Activated T-helper 2 cell treated with anti-CD3 and anti-CD28 coated beads, Interferon-gamma antibody, Interleukin-2, Interleukin-4, amounts not matched to agents 10 μg/mL and 5 μg/mL and 100 μg/mL, durations not matched to agents 14 hours and 24 hours and 36 hours (primary cell): Measurements from ENCODE around the gene LHFPL3. TPM values are rescaled to one million over a fixed set of nuclear protein-coding genes. Genes with fewer than 3 reads are reported as not detected.

Source experiments
- DNase-seq: peaks from one replicate; pipeline ENCODE4 v3.0.0; 2021; ENCODE audit warnings: low spot score
- H3K27ac Mint-ChIP-seq: one replicate; pipeline ENCODE4 v1.8.0; 2021; ENCODE audit warnings: mixed read lengths
- H3K27me3 Mint-ChIP-seq: one replicate; pipeline ENCODE4 v1.8.0; 2021; ENCODE audit warnings: low read depth, mixed read lengths
- H3K36me3 Mint-ChIP-seq: one replicate; pipeline ENCODE4 v1.8.0; 2021; ENCODE audit warnings: low read depth, mixed read lengths
- H3K4me1 Mint-ChIP-seq: one replicate; pipeline ENCODE4 v1.8.0; 2021; ENCODE audit warnings: low read depth, mixed read lengths
- H3K4me3 Mint-ChIP-seq: one replicate; pipeline ENCODE4 v1.8.0; 2021; ENCODE audit warnings: low read depth, mild to moderate bottlenecking, moderate library complexity, mixed read lengths
- H3K9me3 Mint-ChIP-seq: one replicate; pipeline ENCODE4 v1.8.0; 2021; ENCODE audit warnings: mixed read lengths
- intact Hi-C: fragments of 100-400 bp; cut with micrococcal nuclease; formaldehyde crosslinking; loops from one replicate; pipeline ENCODE4 v1.15.1; 2023
- total RNA-seq: library from RNA; stranded (reverse); gene quantifications from 2 replicates; pipeline ENCODE4 v1.2.3, GENCODE V29; 2022

Gene LHFPL3
- total RNA-seq, 1 donor from 2014 or later, result not detected

- no peaks in the 10 kb centered on the region for H3K27me3 Mint-ChIP-seq
- no peaks in the 10 kb centered on the region for H3K4me1 Mint-ChIP-seq
- no peak overlapping the region for H3K4me3 Mint-ChIP-seq
- H3K9me3 Mint-ChIP-seq, result peaks cover 7% of the 10 kb centered on the region
- intact Hi-C loops, result no loop called here
- H3K36me3 Mint-ChIP-seq, result no peaks in the 10 kb centered on the region
- no peak for DNase-seq
- no peak overlapping the region for H3K27ac Mint-ChIP-seq
These were observed 59.8 kb downstream of the LHFPL3 start for GRCh38 chr7:104388222-104388621.

- no peak overlapping the region for H3K27ac Mint-ChIP-seq
These were observed 66.8 kb downstream of the LHFPL3 start for GRCh38 chr7:104395162-104395561.

GRCh38 chr7:104397442-104397841 lies 69.0 kb downstream of the LHFPL3 start:
- intact Hi-C loops, result no loop called here
- Mint-ChIP-seq H3K4me3 (no peak overlapping the region), H3K4me1 (no peaks in the 10 kb centered on the region), H3K27ac (no peak overlapping the region), H3K9me3 (no peaks in the 10 kb centered on the region), H3K27me3 (peaks cover 5% of the 10 kb centered on the region), H3K36me3 (no peaks in the 10 kb centered on the region)
- DNase-seq, result no peak

More at GRCh38 chr7:104395162-104395561, 66.8 kb downstream of the LHFPL3 start:
- intact Hi-C loops, result no loop called here
- H3K9me3 Mint-ChIP-seq, result no peaks in the 10 kb centered on the region
- H3K4me1 Mint-ChIP-seq, result no peaks in the 10 kb centered on the region
- no peak overlapping the region for H3K4me3 Mint-ChIP-seq
- H3K27me3 Mint-ChIP-seq, result peaks cover 5% of the 10 kb centered on the region
- no peak for DNase-seq
- no peaks in the 10 kb centered on the region for H3K36me3 Mint-ChIP-seq

- H3K4me3 Mint-ChIP-seq, result no peak overlapping the region
- intact Hi-C loops, result no loop called here
These were observed 80.0 kb downstream of the LHFPL3 start for GRCh38 chr7:104408371-104408770.

GRCh38 chr7:104410742-104411141 lies 82.3 kb downstream of the LHFPL3 start:
- H3K9me3 Mint-ChIP-seq, result no peaks in the 10 kb centered on the region
- no peak overlapping the region for H3K4me3 Mint-ChIP-seq
- H3K4me1 Mint-ChIP-seq, result no peaks in the 10 kb centered on the region
- intact Hi-C loops, result no loop called here
- no peaks in the 10 kb centered on the region for H3K36me3 Mint-ChIP-seq
- no peak for DNase-seq
- no peaks in the 10 kb centered on the region for H3K27me3 Mint-ChIP-seq
- no peak overlapping the region for H3K27ac Mint-ChIP-seq

More at GRCh38 chr7:104408371-104408770, 80.0 kb downstream of the LHFPL3 start:
- Mint-ChIP-seq H3K9me3 (no peaks in the 10 kb centered on the region), H3K27me3 (no peaks in the 10 kb centered on the region), H3K4me1 (no peaks in the 10 kb centered on the region), H3K27ac (no peak overlapping the region), H3K36me3 (no peaks in the 10 kb centered on the region)
- no peak for DNase-seq

- DNase-seq, result no peak
These were observed 84.5 kb downstream of the LHFPL3 start for GRCh38 chr7:104412911-104413310.

GRCh38 chr7:104414216-104414615 lies 85.8 kb downstream of the LHFPL3 start:
- H3K27me3 Mint-ChIP-seq, result no peaks in the 10 kb centered on the region
- H3K36me3 Mint-ChIP-seq, result no peaks in the 10 kb centered on the region
- DNase-seq, result no peak
- no peak overlapping the region for H3K4me3 Mint-ChIP-seq
- no peaks in the 10 kb centered on the region for H3K9me3 Mint-ChIP-seq
- intact Hi-C loops, result no loop called here
- no peak overlapping the region for H3K27ac Mint-ChIP-seq
- no peaks in the 10 kb centered on the region for H3K4me1 Mint-ChIP-seq

More at GRCh38 chr7:104412911-104413310, 84.5 kb downstream of the LHFPL3 start:
- no peaks in the 10 kb centered on the region for H3K9me3 Mint-ChIP-seq
- intact Hi-C loops, result no loop called here
- H3K27me3 Mint-ChIP-seq, result no peaks in the 10 kb centered on the region
- no peak overlapping the region for H3K27ac Mint-ChIP-seq
- no peaks in the 10 kb centered on the region for H3K36me3 Mint-ChIP-seq
- no peak overlapping the region for H3K4me3 Mint-ChIP-seq
- no peaks in the 10 kb centered on the region for H3K4me1 Mint-ChIP-seq

- Mint-ChIP-seq H3K4me1 (no peaks in the 10 kb centered on the region), H3K4me3 (no peak overlapping the region), H3K27ac (no peak overlapping the region), H3K9me3 (no peaks in the 10 kb centered on the region), H3K27me3 (no peaks in the 10 kb centered on the region), H3K36me3 (no peaks in the 10 kb centered on the region)
- intact Hi-C loops, result no loop called here
- DNase-seq, result no peak
These were observed 87.3 kb downstream of the LHFPL3 start for GRCh38 chr7:104415700-104416099.

- no peak overlapping the region for H3K27ac Mint-ChIP-seq
- no peak for DNase-seq
- H3K36me3 Mint-ChIP-seq, result no peaks in the 10 kb centered on the region
- no peak overlapping the region for H3K4me3 Mint-ChIP-seq
- no peaks in the 10 kb centered on the region for H3K9me3 Mint-ChIP-seq
- intact Hi-C loops, result no loop called here
- no peaks in the 10 kb centered on the region for H3K27me3 Mint-ChIP-seq
- H3K4me1 Mint-ChIP-seq, result no peaks in the 10 kb centered on the region
These were observed 88.5 kb downstream of the LHFPL3 start for GRCh38 chr7:104416866-104417393.

GRCh38 chr7:104431930-104432329 lies 103.5 kb downstream of the LHFPL3 start:
- no peak for DNase-seq
- H3K36me3 Mint-ChIP-seq, result no peaks in the 10 kb centered on the region
- no peaks in the 10 kb centered on the region for H3K4me1 Mint-ChIP-seq
- no peak overlapping the region for H3K27ac Mint-ChIP-seq
- H3K9me3 Mint-ChIP-seq, result no peaks in the 10 kb centered on the region
- no peaks in the 10 kb centered on the region for H3K27me3 Mint-ChIP-seq
- H3K4me3 Mint-ChIP-seq, result no peak overlapping the region
- intact Hi-C loops, result no loop called here

GRCh38 chr7:104434129-104434528 lies 105.7 kb downstream of the LHFPL3 start:
- H3K27me3 Mint-ChIP-seq, result peaks cover 1% of the 10 kb centered on the region
- no peak overlapping the region for H3K27ac Mint-ChIP-seq
- H3K36me3 Mint-ChIP-seq, result no peaks in the 10 kb centered on the region
- no peak overlapping the region for H3K4me3 Mint-ChIP-seq
- no peaks in the 10 kb centered on the region for H3K4me1 Mint-ChIP-seq
- no peaks in the 10 kb centered on the region for H3K9me3 Mint-ChIP-seq
- intact Hi-C loops, result no loop called here
- DNase-seq, result no peak

- Mint-ChIP-seq H3K9me3 (no peaks in the 10 kb centered on the region), H3K4me3 (no peak overlapping the region), H3K27me3 (peaks cover 1% of the 10 kb centered on the region), H3K27ac (no peak overlapping the region), H3K36me3 (no peaks in the 10 kb centered on the region), H3K4me1 (no peaks in the 10 kb centered on the region)
- DNase-seq, result no peak
- intact Hi-C loops, result no loop called here
These were observed 114.1 kb downstream of the LHFPL3 start for GRCh38 chr7:104442481-104442880.

- no peaks in the 10 kb centered on the region for H3K9me3 Mint-ChIP-seq
- DNase-seq, result no peak
- intact Hi-C loops, result no loop called here
- H3K36me3 Mint-ChIP-seq, result no peaks in the 10 kb centered on the region
- H3K27ac Mint-ChIP-seq, result no peak overlapping the region
- no peaks in the 10 kb centered on the region for H3K4me1 Mint-ChIP-seq
- H3K4me3 Mint-ChIP-seq, result no peak overlapping the region
- H3K27me3 Mint-ChIP-seq, result no peaks in the 10 kb centered on the region
These were observed 115.6 kb downstream of the LHFPL3 start for GRCh38 chr7:104444017-104444416.

- H3K27ac Mint-ChIP-seq, result no peak overlapping the region
- no peaks in the 10 kb centered on the region for H3K27me3 Mint-ChIP-seq
- intact Hi-C loops, result no loop called here
- H3K4me3 Mint-ChIP-seq, result no peak overlapping the region
- DNase-seq, result no peak
- no peaks in the 10 kb centered on the region for H3K36me3 Mint-ChIP-seq
- no peaks in the 10 kb centered on the region for H3K4me1 Mint-ChIP-seq
- H3K9me3 Mint-ChIP-seq, result no peaks in the 10 kb centered on the region
These were observed 117.0 kb downstream of the LHFPL3 start for GRCh38 chr7:104445393-104445792.
